Measurements from ENCODE around the gene TBRG1. TPM values are rescaled to one million over a fixed set of nuclear protein-coding genes. Genes with fewer than 3 reads are reported as not detected.

The TBRG1 gene
- total RNA-seq, 1 donor from 2014 or later = 29.7 TPM

DNA sequence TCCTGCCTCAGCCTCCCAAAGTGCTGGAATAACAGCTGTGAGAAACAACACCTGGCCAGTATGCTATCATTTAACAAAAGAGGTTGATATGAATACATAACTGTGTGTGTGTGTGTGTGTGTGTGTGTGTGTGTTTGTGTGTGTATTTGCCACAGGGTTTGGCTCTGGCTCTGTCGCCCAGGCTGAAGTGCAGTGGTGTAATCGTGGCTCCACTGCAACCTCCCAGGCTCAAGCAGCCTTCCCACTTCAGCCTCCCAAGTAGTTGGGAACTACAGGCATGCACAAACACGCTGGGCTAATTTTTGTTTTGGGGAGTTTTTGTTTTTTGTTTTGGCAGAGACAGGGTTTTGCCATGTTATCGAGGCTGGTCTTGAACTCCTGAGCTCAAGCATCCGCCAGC lies 55.8 kb downstream of the TBRG1 start:
- Histone ChIP-seq H3K27ac (no peak overlapping the region), H3K4me1 (peaks cover 10% of the 10 kb centered on the region), H3K4me3 (no peak overlapping the region), H3K36me3 (no peaks in the 10 kb centered on the region), H3K27me3 (no peaks in the 10 kb centered on the region), H3K9me3 (peaks cover 11% of the 10 kb centered on the region)
- intact Hi-C loops (cut with DNase I) = no loop called here
- TF ChIP-seq POLR2AphosphoS5 (IDR thresholded peaks at IDR 0.05; ENCODE audit: insufficient read depth in 1 of 2, low read depth in 1 of 2) (no peak), POLR2A (IDR thresholded peaks at IDR 0.05) (no peak), CTCF (IDR thresholded peaks at IDR 0.05) (no peak)
- DNase-seq (ENCODE audit: extremely low spot score in 2 of 2) = no peak

DNA sequence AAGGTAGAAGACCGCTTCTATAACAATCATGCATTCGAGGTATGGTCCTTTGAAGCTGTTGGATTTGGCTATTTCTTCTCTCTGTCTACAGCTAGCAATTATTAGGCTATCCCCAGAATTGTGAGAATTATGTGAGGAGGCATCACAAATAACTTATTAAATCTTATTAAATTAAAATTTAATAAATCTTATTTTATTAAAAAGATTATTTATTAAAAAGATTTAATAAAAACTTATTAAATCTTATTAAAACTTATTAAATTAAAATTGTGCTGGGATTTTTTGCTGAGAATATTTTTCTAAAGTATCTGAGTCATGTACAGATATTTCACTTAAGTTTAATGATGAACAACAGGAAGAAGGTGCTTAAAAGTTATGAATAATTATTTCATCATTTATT lies 58.8 kb downstream of the TBRG1 start:
- intact Hi-C loops (cut with DNase I) = no loop called here
- H3K27me3 ChIP-seq = no peaks in the 10 kb centered on the region
- no peak overlapping the region for H3K4me3 ChIP-seq
- no peaks in the 10 kb centered on the region for H3K4me1 ChIP-seq
- H3K27ac ChIP-seq = no peak overlapping the region
- no peaks in the 10 kb centered on the region for H3K36me3 ChIP-seq
- peaks cover 11% of the 10 kb centered on the region for H3K9me3 ChIP-seq
- DNase-seq (ENCODE audit: extremely low spot score in 2 of 2) = no peak
- no peak for TF ChIP-seq POLR2A (IDR thresholded peaks at IDR 0.05)
- no peak for TF ChIP-seq CTCF (IDR thresholded peaks at IDR 0.05)
- TF ChIP-seq POLR2AphosphoS5 (IDR thresholded peaks at IDR 0.05; ENCODE audit: insufficient read depth in 1 of 2, low read depth in 1 of 2) = no peak

DNA sequence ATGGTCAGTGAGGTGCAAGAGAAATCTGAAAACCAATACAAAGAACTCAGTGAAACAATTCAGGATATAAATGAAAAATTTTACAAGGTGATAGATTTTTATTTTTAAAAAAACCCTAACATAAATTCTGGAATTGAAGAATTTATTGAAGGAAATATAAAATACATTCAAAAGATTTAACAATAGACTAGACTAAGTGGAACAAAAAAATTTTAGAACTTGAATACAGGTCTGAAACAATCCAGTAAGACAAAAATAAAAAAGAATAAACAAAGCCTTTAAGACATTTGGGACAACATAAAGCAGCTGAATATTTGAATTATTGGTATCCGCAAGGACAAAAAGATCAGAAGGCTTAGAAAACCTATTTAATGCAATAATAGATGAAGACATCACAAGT lies 59.8 kb downstream of the TBRG1 start:
- H3K27me3 ChIP-seq = no peaks in the 10 kb centered on the region
- DNase-seq (ENCODE audit: extremely low spot score in 2 of 2) = no peak
- H3K4me3 ChIP-seq = no peak overlapping the region
- TF ChIP-seq POLR2A (IDR thresholded peaks at IDR 0.05) (no peak), CTCF (IDR thresholded peaks at IDR 0.05) (no peak), POLR2AphosphoS5 (IDR thresholded peaks at IDR 0.05; ENCODE audit: insufficient read depth in 1 of 2, low read depth in 1 of 2) (no peak)
- no peaks in the 10 kb centered on the region for H3K36me3 ChIP-seq
- peaks cover 11% of the 10 kb centered on the region for H3K9me3 ChIP-seq
- no peaks in the 10 kb centered on the region for H3K4me1 ChIP-seq
- intact Hi-C loops (cut with DNase I) = no loop called here
- no peak overlapping the region for H3K27ac ChIP-seq

Small RNA genes within 50 kb of the gene (small RNA-seq; reads per million reads assigned to genes)
- not detected for gene RNA5SP352

Other genes starting within 250 kb of the TBRG1 start
- gene OR8B2, start 238.4 kb upstream of the TBRG1 start, total RNA-seq = not detected
- not detected for gene OR8B3, start 223.8 kb upstream of the TBRG1 start, total RNA-seq
- not detected for gene OR8B4, start 198.0 kb upstream of the TBRG1 start, total RNA-seq
- not detected for gene OR8B8, start 177.2 kb upstream of the TBRG1 start, total RNA-seq
- gene OR8B12, start 79.2 kb upstream of the TBRG1 start, total RNA-seq = not detected
- not detected for gene OR8A1, start 52.9 kb upstream of the TBRG1 start, total RNA-seq
- gene PANX3, start 11.4 kb upstream of the TBRG1 start, total RNA-seq = not detected
- gene SIAE, start 50.9 kb downstream of the TBRG1 start, total RNA-seq = 10.6 TPM
- 1.7 TPM for gene SPA17, start 51.0 kb downstream of the TBRG1 start, total RNA-seq
- gene NRGN, start 117.1 kb downstream of the TBRG1 start, total RNA-seq = 0.98 TPM
- gene VSIG2, start 129.4 kb downstream of the TBRG1 start, total RNA-seq = 0.74 TPM
- gene ESAM, start 139.4 kb downstream of the TBRG1 start, total RNA-seq = 34.9 TPM
- gene MSANTD2, start 177.5 kb downstream of the TBRG1 start, total RNA-seq = 9.8 TPM
- gene ROBO3, start 242.6 kb downstream of the TBRG1 start, total RNA-seq = 18.9 TPM